ENCODE measurements around the gene EXOSC7. TPM values are rescaled to one million over a fixed set of nuclear protein-coding genes. Genes with fewer than 3 reads are reported as not detected.

Gene EXOSC7
- total and polyA plus RNA-seq, 10 of the 15 experiments (the other 5 are each of a cell fraction or from before 2014, with no cell fraction given), result 58.0 to 193 (median 82.9) TPM

DNA sequence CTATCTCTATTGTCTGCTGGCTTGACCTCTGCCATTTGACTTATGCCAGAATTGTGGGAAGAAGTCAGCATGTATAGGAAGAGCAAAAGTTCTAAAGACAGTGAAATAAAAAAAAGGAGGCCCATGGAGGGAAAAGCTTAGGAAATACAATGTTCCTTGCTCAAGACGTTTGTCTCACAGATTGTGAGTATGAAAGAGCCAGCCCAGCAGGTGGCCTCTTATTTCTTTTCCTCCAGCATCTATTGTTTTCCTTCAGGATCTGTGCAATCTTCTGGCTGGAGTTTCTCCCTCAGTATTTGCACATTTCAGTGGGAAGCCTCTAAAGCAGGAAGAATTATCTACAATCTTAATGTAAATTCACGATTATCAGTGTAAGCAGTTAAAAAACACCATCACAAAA is 43.8 kb upstream of the EXOSC7 start (continued):
- TF ChIP-seq, protein P1, sequence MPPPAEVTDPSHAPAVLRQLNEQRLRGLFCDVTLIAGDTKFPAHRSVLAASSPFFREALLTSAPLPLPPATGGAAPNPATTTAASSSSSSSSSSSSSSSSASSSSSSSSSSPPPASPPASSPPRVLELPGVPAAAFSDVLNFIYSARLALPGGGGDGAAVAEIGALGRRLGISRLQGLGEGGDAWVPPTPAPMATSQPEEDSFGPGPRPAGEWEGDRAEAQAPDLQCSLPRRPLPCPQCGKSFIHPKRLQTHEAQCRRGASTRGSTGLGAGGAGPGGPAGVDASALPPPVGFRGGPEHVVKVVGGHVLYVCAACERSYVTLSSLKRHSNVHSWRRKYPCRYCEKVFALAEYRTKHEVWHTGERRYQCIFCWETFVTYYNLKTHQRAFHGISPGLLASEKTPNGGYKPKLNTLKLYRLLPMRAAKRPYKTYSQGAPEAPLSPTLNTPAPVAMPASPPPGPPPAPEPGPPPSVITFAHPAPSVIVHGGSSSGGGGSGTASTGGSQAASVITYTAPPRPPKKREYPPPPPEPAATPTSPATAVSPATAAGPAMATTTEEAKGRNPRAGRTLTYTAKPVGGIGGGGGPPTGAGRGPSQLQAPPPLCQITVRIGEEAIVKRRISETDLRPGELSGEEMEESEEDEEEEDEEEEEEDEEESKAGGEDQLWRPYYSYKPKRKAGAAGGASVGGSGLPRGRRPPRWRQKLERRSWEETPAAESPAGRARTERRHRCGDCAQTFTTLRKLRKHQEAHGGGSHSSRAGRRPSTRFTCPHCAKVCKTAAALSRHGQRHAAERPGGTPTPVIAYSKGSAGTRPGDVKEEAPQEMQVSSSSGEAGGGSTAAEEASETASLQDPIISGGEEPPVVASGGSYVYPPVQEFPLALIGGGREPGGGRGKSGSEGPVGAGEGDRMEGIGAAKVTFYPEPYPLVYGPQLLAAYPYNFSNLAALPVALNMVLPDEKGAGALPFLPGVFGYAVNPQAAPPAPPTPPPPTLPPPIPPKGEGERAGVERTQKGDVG (CRISPR knock-in tag; IDR thresholded peaks at IDR 0.05), result no peak
- TF ChIP-seq, protein P2, sequence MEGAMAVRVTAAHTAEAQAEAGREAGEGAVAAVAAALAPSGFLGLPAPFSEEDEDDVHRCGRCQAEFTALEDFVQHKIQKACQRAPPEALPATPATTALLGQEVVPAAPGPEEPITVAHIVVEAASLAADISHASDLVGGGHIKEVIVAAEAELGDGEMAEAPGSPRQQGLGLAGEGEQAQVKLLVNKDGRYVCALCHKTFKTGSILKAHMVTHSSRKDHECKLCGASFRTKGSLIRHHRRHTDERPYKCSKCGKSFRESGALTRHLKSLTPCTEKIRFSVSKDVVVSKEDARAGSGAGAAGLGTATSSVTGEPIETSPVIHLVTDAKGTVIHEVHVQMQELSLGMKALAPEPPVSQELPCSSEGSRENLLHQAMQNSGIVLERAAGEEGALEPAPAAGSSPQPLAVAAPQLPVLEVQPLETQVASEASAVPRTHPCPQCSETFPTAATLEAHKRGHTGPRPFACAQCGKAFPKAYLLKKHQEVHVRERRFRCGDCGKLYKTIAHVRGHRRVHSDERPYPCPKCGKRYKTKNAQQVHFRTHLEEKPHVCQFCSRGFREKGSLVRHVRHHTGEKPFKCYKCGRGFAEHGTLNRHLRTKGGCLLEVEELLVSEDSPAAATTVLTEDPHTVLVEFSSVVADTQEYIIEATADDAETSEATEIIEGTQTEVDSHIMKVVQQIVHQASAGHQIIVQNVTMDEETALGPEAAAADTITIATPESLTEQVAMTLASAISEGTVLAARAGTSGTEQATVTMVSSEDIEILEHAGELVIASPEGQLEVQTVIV (IDR thresholded peaks at IDR 0.05; ENCODE audit: borderline replicate concordance, partially characterized antibody), result no peak

DNA sequence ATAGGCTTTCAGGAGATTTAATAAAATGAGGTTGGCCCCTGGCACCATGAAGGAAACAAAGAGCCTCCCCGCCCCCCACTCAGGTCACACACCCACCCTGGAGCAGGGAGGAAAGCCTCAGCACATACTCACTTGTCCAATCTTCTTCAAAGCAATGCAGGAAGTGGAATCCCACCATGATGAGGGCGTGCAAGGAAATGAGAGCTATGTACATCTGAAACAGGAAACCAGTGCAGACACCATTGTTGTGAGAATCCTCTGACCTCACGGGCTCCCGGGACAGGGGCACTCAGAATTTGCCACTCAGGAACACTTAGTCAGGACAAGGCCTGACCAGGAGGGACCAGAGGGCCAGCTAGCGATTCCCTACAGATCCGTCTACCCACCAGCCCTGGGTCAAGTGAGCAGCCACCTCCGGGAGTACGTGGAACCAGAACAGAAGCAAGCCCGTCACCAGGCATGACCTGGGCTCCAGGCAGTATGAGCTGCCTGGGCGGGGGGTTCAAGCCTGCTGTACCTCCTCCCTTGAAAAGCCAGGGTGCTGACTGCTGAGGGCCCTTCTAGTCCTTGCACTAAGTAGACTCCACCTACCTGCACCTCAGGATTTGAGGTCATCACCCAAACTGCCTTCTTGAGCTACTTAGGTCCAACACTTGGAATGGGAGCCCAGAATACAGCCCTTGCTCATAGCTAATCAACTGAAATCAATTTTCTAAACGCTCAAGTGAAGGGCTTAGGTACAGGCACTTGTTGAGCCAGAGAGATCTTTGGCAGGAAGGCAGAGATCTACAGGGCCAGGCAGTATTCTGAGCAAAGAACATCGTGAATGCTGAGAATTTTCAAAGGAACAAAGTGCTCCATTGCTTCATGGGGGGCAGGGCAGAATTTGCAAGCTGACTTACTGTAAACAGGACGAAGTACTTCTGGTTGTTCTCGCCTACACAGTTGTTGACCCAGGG is 42.8 kb upstream of the EXOSC7 start:
- ChIA-PET SMC1A (ENCODE audit: uncharacterized antibody, unreplicated experiment) (no interaction called here), CTCF (interaction anchor here (1.4 kb wide), 1 partner anchor 19 kb away, joined by 3 read pairs; no protein-coding TSS in a partner anchor), RAD21 (ENCODE audit: unreplicated experiment) (no interaction called here), POLR2A (no interaction called here)
- no peak overlapping the region for H3K9ac ChIP-seq (ENCODE audit: control insufficient read depth, insufficient read depth, low read length)
- no peak for ATAC-seq
- H3K9me3 ChIP-seq (replicated peaks; ENCODE audit: control insufficient read depth, insufficient read depth, low read length), result no peaks in the 10 kb centered on the region
- FAIRE-seq, result no peak
- BruUV-seq (replicated peaks), result no TSS peak
- H2AFZ ChIP-seq (ENCODE audit: control insufficient read depth, low read depth, low read length), result no peak overlapping the region
- H3K4me2 ChIP-seq (ENCODE audit: control insufficient read depth, insufficient read depth), result no peak overlapping the region
- WGBS (ENCODE audit: insufficient coverage, insufficient replicate concordance, low lambda C conversion rate, missing lambda C conversion rate), result 96% methylated on average over 14 of the region's 14 CpGs
- H3K4me3 ChIP-seq, result no peak overlapping the region
- no peaks in the 10 kb centered on the region for H3K79me2 ChIP-seq (ENCODE audit: control insufficient read depth, insufficient read depth, low read length)
- H3K27ac ChIP-seq (ENCODE audit: control insufficient read depth, insufficient read depth), result no peak overlapping the region
- H3K27me3 ChIP-seq (replicated peaks in 1 of 2; ENCODE audit: control insufficient read depth in 2 of 2, insufficient read depth in 2 of 2, low read length in 1 of 2), result no peaks in the 10 kb centered on the region
- intact Hi-C loops (cut with micrococcal nuclease; ENCODE audit: unreplicated experiment), result no loop called here
- no peak for DNase-seq (ENCODE audit: low read depth, low spot score)
- H3K36me3 ChIP-seq (ENCODE audit: control insufficient read depth in 2 of 2, insufficient read depth in 2 of 2, low read length in 1 of 2), result peaks cover 3 to 18% of the 10 kb centered on the region in 2 experiments; a peak in 3 of 4 replicates
- H3K4me1 ChIP-seq (ENCODE audit: control insufficient read depth, insufficient read depth, low read length), result no peaks in the 10 kb centered on the region
- in situ Hi-C loops (cut with MboI), result no loop called here
- H4K20me1 ChIP-seq (ENCODE audit: control insufficient read depth, insufficient read depth), result no peaks in the 10 kb centered on the region
- TF ChIP-seq NR2C1 (IDR thresholded peaks at IDR 0.05) (no peak), MYC (IDR thresholded peaks at IDR 0.05; ENCODE audit: insufficient read depth, insufficient read length, insufficient replicate concordance, low read length, severe bottlenecking) (no peak), RUNX3 (IDR thresholded peaks at IDR 0.05; ENCODE audit: low read length) (no peak), ASH2L (IDR thresholded peaks at IDR 0.05; ENCODE audit: borderline replicate concordance, low read depth) (no peak), SRF (IDR thresholded peaks at IDR 0.05; ENCODE audit: low read depth in 2 of 2, low read length in 2 of 2) (no peak), CBX5 (IDR thresholded peaks at IDR 0.05; ENCODE audit: low read depth) (no peak)
- TF ChIP-seq, protein P2 (IDR thresholded peaks at IDR 0.05; ENCODE audit: borderline replicate concordance, partially characterized antibody), result no peak
- TF ChIP-seq, protein P3, sequence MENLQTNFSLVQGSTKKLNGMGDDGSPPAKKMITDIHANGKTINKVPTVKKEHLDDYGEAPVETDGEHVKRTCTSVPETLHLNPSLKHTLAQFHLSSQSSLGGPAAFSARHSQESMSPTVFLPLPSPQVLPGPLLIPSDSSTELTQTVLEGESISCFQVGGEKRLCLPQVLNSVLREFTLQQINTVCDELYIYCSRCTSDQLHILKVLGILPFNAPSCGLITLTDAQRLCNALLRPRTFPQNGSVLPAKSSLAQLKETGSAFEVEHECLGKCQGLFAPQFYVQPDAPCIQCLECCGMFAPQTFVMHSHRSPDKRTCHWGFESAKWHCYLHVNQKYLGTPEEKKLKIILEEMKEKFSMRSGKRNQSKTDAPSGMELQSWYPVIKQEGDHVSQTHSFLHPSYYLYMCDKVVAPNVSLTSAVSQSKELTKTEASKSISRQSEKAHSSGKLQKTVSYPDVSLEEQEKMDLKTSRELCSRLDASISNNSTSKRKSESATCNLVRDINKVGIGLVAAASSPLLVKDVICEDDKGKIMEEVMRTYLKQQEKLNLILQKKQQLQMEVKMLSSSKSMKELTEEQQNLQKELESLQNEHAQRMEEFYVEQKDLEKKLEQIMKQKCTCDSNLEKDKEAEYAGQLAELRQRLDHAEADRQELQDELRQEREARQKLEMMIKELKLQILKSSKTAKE (IDR thresholded peaks at IDR 0.05; ENCODE audit: low read depth, poor library complexity, severe bottlenecking), result no peak

All from GM12878 (cell line).